ENCODE data around the gene NAA16.

NAA16 gene

GRCh38 chr13:41389580-41389979, 78.5 kb downstream of the NAA16 start:
- Histone ChIP-seq H3K9ac (ENCODE audit: low read length) (no peak overlapping the region), H3K27me3 (replicated peaks; ENCODE audit: control insufficient read depth, insufficient read depth, low read length) (no peaks in the 10 kb centered on the region), H3K36me3 (ENCODE audit: control insufficient read depth, insufficient read depth, low read length, severe bottlenecking) (no peaks in the 10 kb centered on the region), H3K9me3 (ENCODE audit: control insufficient read depth, low read length) (no peaks in the 10 kb centered on the region), H3K4me1 (ENCODE audit: control insufficient read depth, insufficient read depth, low read length) (no peaks in the 10 kb centered on the region), H3K4me3 (ENCODE audit: low read length) (no peak overlapping the region)
- no peak for DNase-seq (ENCODE audit: low read depth)

- Histone ChIP-seq H3K4me1 (ENCODE audit: control insufficient read depth, insufficient read depth, low read length) (peaks cover 12% of the 10 kb centered on the region), H3K9me3 (ENCODE audit: control insufficient read depth, low read length) (no peaks in the 10 kb centered on the region), H3K9ac (ENCODE audit: low read length) (no peak overlapping the region), H3K4me3 (ENCODE audit: low read length) (no peak overlapping the region), H3K27me3 (replicated peaks; ENCODE audit: control insufficient read depth, insufficient read depth, low read length) (no peaks in the 10 kb centered on the region), H3K36me3 (ENCODE audit: control insufficient read depth, insufficient read depth, low read length, severe bottlenecking) (no peaks in the 10 kb centered on the region)
- DNase-seq (ENCODE audit: low read depth), result no peak
These were observed 83.1 kb downstream of the NAA16 start for GRCh38 chr13:41394166-41394565.

GRCh38 chr13:41398494-41399170, 87.6 kb downstream of the NAA16 start:
- peaks cover 12% of the 10 kb centered on the region for H3K4me1 ChIP-seq (ENCODE audit: control insufficient read depth, insufficient read depth, low read length)
- no peak overlapping the region for H3K9ac ChIP-seq (ENCODE audit: low read length)
- H3K36me3 ChIP-seq (ENCODE audit: control insufficient read depth, insufficient read depth, low read length, severe bottlenecking), result no peaks in the 10 kb centered on the region
- no peak for DNase-seq (ENCODE audit: low read depth)
- no peak overlapping the region for H3K4me3 ChIP-seq (ENCODE audit: low read length)
- no peaks in the 10 kb centered on the region for H3K9me3 ChIP-seq (ENCODE audit: control insufficient read depth, low read length)
- no peaks in the 10 kb centered on the region for H3K27me3 ChIP-seq (replicated peaks; ENCODE audit: control insufficient read depth, insufficient read depth, low read length)

GRCh38 chr13:41401366-41401765, 90.3 kb downstream of the NAA16 start:
- peaks cover 12% of the 10 kb centered on the region for H3K4me1 ChIP-seq (ENCODE audit: control insufficient read depth, insufficient read depth, low read length)
- no peaks in the 10 kb centered on the region for H3K27me3 ChIP-seq (replicated peaks; ENCODE audit: control insufficient read depth, insufficient read depth, low read length)
- DNase-seq (ENCODE audit: low read depth), result no peak
- no peaks in the 10 kb centered on the region for H3K9me3 ChIP-seq (ENCODE audit: control insufficient read depth, low read length)
- H3K4me3 ChIP-seq (ENCODE audit: low read length), result no peak overlapping the region
- H3K9ac ChIP-seq (ENCODE audit: low read length), result no peak overlapping the region
- no peaks in the 10 kb centered on the region for H3K36me3 ChIP-seq (ENCODE audit: control insufficient read depth, insufficient read depth, low read length, severe bottlenecking)

- no peak overlapping the region for H3K4me3 ChIP-seq (ENCODE audit: low read length)
- no peaks in the 10 kb centered on the region for H3K27me3 ChIP-seq (replicated peaks; ENCODE audit: control insufficient read depth, insufficient read depth, low read length)
- no peaks in the 10 kb centered on the region for H3K9me3 ChIP-seq (ENCODE audit: control insufficient read depth, low read length)
- DNase-seq (ENCODE audit: low read depth), result no peak
- H3K9ac ChIP-seq (ENCODE audit: low read length), result no peak overlapping the region
- H3K4me1 ChIP-seq (ENCODE audit: control insufficient read depth, insufficient read depth, low read length), result peaks cover 9% of the 10 kb centered on the region
- H3K36me3 ChIP-seq (ENCODE audit: control insufficient read depth, insufficient read depth, low read length, severe bottlenecking), result no peaks in the 10 kb centered on the region
These were observed 91.8 kb downstream of the NAA16 start for GRCh38 chr13:41402691-41403511.

GRCh38 chr13:41403983-41404382, 92.9 kb downstream of the NAA16 start:
- no peaks in the 10 kb centered on the region for H3K9me3 ChIP-seq (ENCODE audit: control insufficient read depth, low read length)
- DNase-seq (ENCODE audit: low read depth), result no peak
- no peak overlapping the region for H3K9ac ChIP-seq (ENCODE audit: low read length)
- no peaks in the 10 kb centered on the region for H3K27me3 ChIP-seq (replicated peaks; ENCODE audit: control insufficient read depth, insufficient read depth, low read length)
- H3K4me3 ChIP-seq (ENCODE audit: low read length), result no peak overlapping the region
- no peaks in the 10 kb centered on the region for H3K4me1 ChIP-seq (ENCODE audit: control insufficient read depth, insufficient read depth, low read length)
- no peaks in the 10 kb centered on the region for H3K36me3 ChIP-seq (ENCODE audit: control insufficient read depth, insufficient read depth, low read length, severe bottlenecking)

- Histone ChIP-seq H3K9ac (ENCODE audit: low read length) (no peak overlapping the region), H3K27me3 (replicated peaks; ENCODE audit: control insufficient read depth, insufficient read depth, low read length) (no peaks in the 10 kb centered on the region), H3K9me3 (ENCODE audit: control insufficient read depth, low read length) (no peaks in the 10 kb centered on the region), H3K4me3 (ENCODE audit: low read length) (no peak overlapping the region), H3K36me3 (ENCODE audit: control insufficient read depth, insufficient read depth, low read length, severe bottlenecking) (no peaks in the 10 kb centered on the region), H3K4me1 (ENCODE audit: control insufficient read depth, insufficient read depth, low read length) (no peaks in the 10 kb centered on the region)
- DNase-seq (ENCODE audit: low read depth), result no peak
These were observed 94.3 kb downstream of the NAA16 start for GRCh38 chr13:41405367-41405766.

GRCh38 chr13:41407380-41407779, 96.3 kb downstream of the NAA16 start:
- Histone ChIP-seq H3K4me1 (ENCODE audit: control insufficient read depth, insufficient read depth, low read length) (no peaks in the 10 kb centered on the region), H3K36me3 (ENCODE audit: control insufficient read depth, insufficient read depth, low read length, severe bottlenecking) (no peaks in the 10 kb centered on the region), H3K27me3 (replicated peaks; ENCODE audit: control insufficient read depth, insufficient read depth, low read length) (no peaks in the 10 kb centered on the region), H3K9me3 (ENCODE audit: control insufficient read depth, low read length) (no peaks in the 10 kb centered on the region), H3K9ac (ENCODE audit: low read length) (no peak overlapping the region), H3K4me3 (ENCODE audit: low read length) (no peak overlapping the region)
- no peak for DNase-seq (ENCODE audit: low read depth)

- no peak for DNase-seq (ENCODE audit: low read depth)
- H3K27me3 ChIP-seq (replicated peaks; ENCODE audit: control insufficient read depth, insufficient read depth, low read length), result no peaks in the 10 kb centered on the region
- no peak overlapping the region for H3K9ac ChIP-seq (ENCODE audit: low read length)
- no peaks in the 10 kb centered on the region for H3K36me3 ChIP-seq (ENCODE audit: control insufficient read depth, insufficient read depth, low read length, severe bottlenecking)
- H3K4me1 ChIP-seq (ENCODE audit: control insufficient read depth, insufficient read depth, low read length), result no peaks in the 10 kb centered on the region
- no peaks in the 10 kb centered on the region for H3K9me3 ChIP-seq (ENCODE audit: control insufficient read depth, low read length)
- H3K4me3 ChIP-seq (ENCODE audit: low read length), result no peak overlapping the region
These were observed 97.1 kb downstream of the NAA16 start for GRCh38 chr13:41408121-41408520.

GRCh38 chr13:41408746-41409145, 97.7 kb downstream of the NAA16 start:
- H3K4me1 ChIP-seq (ENCODE audit: control insufficient read depth, insufficient read depth, low read length), result no peaks in the 10 kb centered on the region
- H3K36me3 ChIP-seq (ENCODE audit: control insufficient read depth, insufficient read depth, low read length, severe bottlenecking), result no peaks in the 10 kb centered on the region
- no peaks in the 10 kb centered on the region for H3K27me3 ChIP-seq (replicated peaks; ENCODE audit: control insufficient read depth, insufficient read depth, low read length)
- H3K9ac ChIP-seq (ENCODE audit: low read length), result no peak overlapping the region
- no peaks in the 10 kb centered on the region for H3K9me3 ChIP-seq (ENCODE audit: control insufficient read depth, low read length)
- H3K4me3 ChIP-seq (ENCODE audit: low read length), result no peak overlapping the region
- DNase-seq (ENCODE audit: low read depth), result no peak

- Histone ChIP-seq H3K36me3 (ENCODE audit: control insufficient read depth, insufficient read depth, low read length, severe bottlenecking) (no peaks in the 10 kb centered on the region), H3K4me1 (ENCODE audit: control insufficient read depth, insufficient read depth, low read length) (no peaks in the 10 kb centered on the region), H3K9me3 (ENCODE audit: control insufficient read depth, low read length) (no peaks in the 10 kb centered on the region), H3K27me3 (replicated peaks; ENCODE audit: control insufficient read depth, insufficient read depth, low read length) (no peaks in the 10 kb centered on the region), H3K4me3 (ENCODE audit: low read length) (no peak overlapping the region), H3K9ac (ENCODE audit: low read length) (no peak overlapping the region)
- DNase-seq (ENCODE audit: low read depth), result no peak
These were observed 98.5 kb downstream of the NAA16 start for GRCh38 chr13:41409611-41410010.
